ENCODE results near the gene CCDC192.

GRCh38 chr5:127683008-127683407, 20.2 kb upstream of the CCDC192 start:
- TF ChIP-seq YY1 (IDR thresholded peaks at IDR 0.05; ENCODE audit: insufficient read depth, insufficient read length) (no peak), SUZ12 (IDR thresholded peaks at IDR 0.05; ENCODE audit: extremely low read depth, insufficient read depth, insufficient read length) (no peak), ZNF274 (IDR thresholded peaks at IDR 0.05; ENCODE audit: low read depth, low read length) (no peak)

Measured in NT2/D1 (cell line).